ENCODE results near the gene LYPD5. TPM values are rescaled to one million over a fixed set of nuclear protein-coding genes. Genes with fewer than 3 reads are reported as not detected.

LYPD5 gene
- total RNA-seq, 2 experiments from 2014 or later: 0.86 to 1.2 TPM

DNA sequence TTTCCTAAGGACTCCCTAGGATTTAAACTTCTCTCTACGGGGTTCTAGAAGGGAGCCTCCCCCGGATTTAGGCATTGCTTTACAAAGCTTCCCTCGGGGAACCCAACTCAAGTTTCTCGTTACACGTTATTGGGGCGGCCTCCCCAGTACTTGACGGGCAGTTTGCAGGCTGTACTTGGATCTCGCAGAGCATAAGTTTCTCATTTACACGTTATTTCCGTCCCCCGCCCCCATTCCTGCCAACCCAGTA is 48.1 kb downstream of the LYPD5 start:
- CTCF ChIA-PET: interaction anchor here (0.9 to 7.8 kb wide), 8 partner anchors 8 to 86 kb away, joined by 3 to 94 read pairs (median 6); no protein-coding TSS in a partner anchor
- ATAC-seq: no peak
- Mint-ChIP-seq H3K27me3 (no peaks in the 10 kb centered on the region), H3K4me1 (peaks cover 65% of the 10 kb centered on the region), H3K4me3 (peak overlapping the region; percentile 99), H3K27ac (peak overlapping the region; percentile 99), H3K9me3 (ENCODE audit: low read depth) (no peaks in the 10 kb centered on the region), H3K36me3 (ENCODE audit: low read depth) (peaks cover 55% of the 10 kb centered on the region)
- POLR2A ChIA-PET: interaction anchor here (0.5 to 4.2 kb wide), 9 partner anchors 9 to 333 kb away, joined by 3 to 41 read pairs (median 6); partner anchors contain the start of gene KCNN4
- DNase-seq: no peak
- intact Hi-C loops (cut with DNase I, micrococcal nuclease): loop anchor here (1.0 to 5.0 kb wide), 12 partner anchors 11 to 1797 kb away; partner anchors contain the start of genes BCL3 (in 1 of the 2), IRGQ (in 1 of the 2), PINLYP (in 1 of the 2) and RABAC1 (in 1 of the 2)

DNA sequence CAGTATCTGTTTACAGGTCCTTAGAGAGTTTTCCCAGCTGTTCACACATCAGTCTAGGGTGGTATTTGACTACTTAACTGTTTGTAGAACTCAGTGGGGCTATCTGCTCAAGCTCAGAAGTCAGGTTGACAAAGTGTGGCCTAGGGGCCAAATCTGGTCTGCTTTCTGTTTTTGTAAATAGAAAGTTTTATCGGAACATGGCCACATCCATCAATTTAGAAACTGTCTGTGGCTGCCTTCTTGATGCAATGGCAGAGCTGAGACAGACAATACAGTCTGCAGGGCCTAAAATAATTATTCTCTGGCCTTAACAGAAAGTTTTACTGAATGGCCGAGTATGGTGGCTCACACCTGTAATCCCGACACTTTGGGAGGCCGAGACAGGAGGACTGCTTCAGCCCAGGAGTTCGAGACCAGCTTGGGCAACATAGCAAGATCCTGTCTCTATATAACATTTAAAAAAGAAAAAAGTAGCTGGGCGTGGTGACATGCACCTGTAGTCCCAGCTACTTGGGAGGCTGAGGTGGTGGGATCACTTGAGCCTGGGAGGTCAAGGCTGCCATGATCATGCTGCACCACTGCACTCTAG is 49.9 kb downstream of the LYPD5 start:
- CTCF ChIA-PET: interaction anchor here (0.6 to 7.8 kb wide), 10 partner anchors 9 to 147 kb away, joined by 3 to 94 read pairs (median 6); partner anchors contain the start of gene PLAUR
- H3K27me3 Mint-ChIP-seq: no peaks in the 10 kb centered on the region
- peak overlapping the region; percentile 87 for H3K27ac Mint-ChIP-seq
- intact Hi-C loops (cut with DNase I, micrococcal nuclease): loop anchor here in 1 of 2 experiments (5.0 kb wide), 1 partner anchor 1795 kb away; the partner anchor contains the start of gene RABAC1
- peaks cover 60% of the 10 kb centered on the region for H3K36me3 Mint-ChIP-seq (ENCODE audit: low read depth)
- H3K9me3 Mint-ChIP-seq (ENCODE audit: low read depth): no peaks in the 10 kb centered on the region
- DNase-seq (no peak), ATAC-seq (no peak)
- H3K4me3 Mint-ChIP-seq: peak overlapping the region; percentile 3
- POLR2A ChIA-PET: interaction anchor here (0.6 to 4.2 kb wide), 3 partner anchors 14 to 29 kb away, joined by 5 to 41 read pairs (median 6); no protein-coding TSS in a partner anchor
- H3K4me1 Mint-ChIP-seq: peaks cover 61% of the 10 kb centered on the region

DNA sequence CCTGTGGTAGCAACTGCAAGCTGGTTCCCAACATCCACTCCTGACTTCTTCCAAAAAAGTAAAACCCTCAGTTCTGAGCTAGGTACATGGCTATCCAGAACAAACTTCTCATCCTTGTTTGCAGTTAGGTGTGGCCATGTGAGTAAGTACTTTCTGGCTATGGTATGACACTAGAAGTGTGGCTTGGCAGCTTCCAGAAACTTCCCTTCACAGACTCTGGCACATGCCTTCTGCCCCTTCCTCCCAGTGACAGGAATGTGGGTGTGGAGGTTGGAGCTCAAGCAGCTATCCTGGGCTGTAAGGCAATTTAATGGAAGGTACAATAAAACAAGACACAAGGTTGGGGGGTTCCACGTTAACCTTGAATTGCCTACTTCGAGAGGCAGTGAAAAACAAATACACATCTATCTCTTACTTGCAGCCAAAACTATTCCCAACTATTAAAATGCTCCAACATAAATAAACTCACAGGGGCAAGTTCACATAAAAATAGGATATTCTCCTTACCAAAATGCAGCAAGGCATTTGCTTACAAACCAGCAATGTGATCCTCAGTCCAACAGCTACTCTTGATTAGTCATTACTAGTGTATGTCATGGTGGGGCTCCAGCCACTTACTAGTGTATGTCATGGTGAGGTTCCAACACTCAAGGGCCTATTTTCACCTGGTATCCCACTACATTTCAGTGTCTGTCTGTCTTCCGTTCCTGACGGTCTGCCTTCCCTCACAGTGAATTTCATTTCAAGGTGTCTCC is 50.6 kb downstream of the LYPD5 start:
- peak overlapping the region; percentile 87 for H3K27ac Mint-ChIP-seq
- POLR2A ChIA-PET: interaction anchor here (0.7 kb wide), 1 partner anchor 30 kb away, joined by 6 read pairs; no protein-coding TSS in a partner anchor
- peaks cover 54% of the 10 kb centered on the region for H3K4me1 Mint-ChIP-seq
- CTCF ChIA-PET: interaction anchor here (0.6 to 7.8 kb wide), 11 partner anchors 8 to 232 kb away, joined by 3 to 94 read pairs (median 4); partner anchors contain the start of gene PLAUR
- peaks cover 59% of the 10 kb centered on the region for H3K36me3 Mint-ChIP-seq (ENCODE audit: low read depth)
- DNase-seq: peak; percentile 25
- no peaks in the 10 kb centered on the region for H3K27me3 Mint-ChIP-seq
- no peak for ATAC-seq
- H3K4me3 Mint-ChIP-seq: peak overlapping the region; percentile 3
- no peaks in the 10 kb centered on the region for H3K9me3 Mint-ChIP-seq (ENCODE audit: low read depth)
- intact Hi-C loops (cut with DNase I, micrococcal nuclease): loop anchor here in 1 of 2 experiments (5.0 kb wide), 1 partner anchor 1794 kb away; the partner anchor contains the start of gene RABAC1

DNA sequence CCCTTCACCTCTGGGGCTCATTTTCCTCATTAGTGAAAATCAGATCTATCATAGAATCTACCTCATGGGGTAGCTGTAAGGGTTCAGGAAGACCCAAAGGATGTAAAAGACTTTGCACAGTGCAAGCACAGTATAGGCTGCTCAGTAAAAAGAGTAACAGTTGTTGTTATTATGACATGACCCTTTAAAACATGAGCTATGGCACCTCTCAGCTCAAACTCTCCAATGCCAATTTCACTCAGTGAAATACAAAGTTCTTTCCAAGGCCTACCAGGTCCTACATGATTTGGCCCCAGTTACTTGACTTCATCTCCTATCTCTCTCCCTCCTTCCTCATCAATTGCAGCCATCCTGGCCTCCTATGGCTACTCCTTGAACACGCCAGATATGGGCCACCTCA is 52.3 kb downstream of the LYPD5 start:
- intact Hi-C loops (cut with DNase I, micrococcal nuclease): loop anchor here in 1 of 2 experiments (5.0 kb wide), 1 partner anchor 1793 kb away; the partner anchor contains the start of gene RABAC1
- POLR2A ChIA-PET: no interaction called here
- Mint-ChIP-seq H3K9me3 (ENCODE audit: low read depth) (no peaks in the 10 kb centered on the region), H3K4me3 (no peak overlapping the region), H3K27ac (peak overlapping the region; percentile 49), H3K27me3 (no peaks in the 10 kb centered on the region), H3K36me3 (ENCODE audit: low read depth) (peaks cover 57% of the 10 kb centered on the region), H3K4me1 (peaks cover 49% of the 10 kb centered on the region)
- ATAC-seq (no peak), DNase-seq (no peak)
- CTCF ChIA-PET: interaction anchor here (1.1 to 1.5 kb wide), 5 partner anchors 15 to 80 kb away, joined by 3 to 6 read pairs (median 4); partner anchors contain the start of gene PLAUR

DNA sequence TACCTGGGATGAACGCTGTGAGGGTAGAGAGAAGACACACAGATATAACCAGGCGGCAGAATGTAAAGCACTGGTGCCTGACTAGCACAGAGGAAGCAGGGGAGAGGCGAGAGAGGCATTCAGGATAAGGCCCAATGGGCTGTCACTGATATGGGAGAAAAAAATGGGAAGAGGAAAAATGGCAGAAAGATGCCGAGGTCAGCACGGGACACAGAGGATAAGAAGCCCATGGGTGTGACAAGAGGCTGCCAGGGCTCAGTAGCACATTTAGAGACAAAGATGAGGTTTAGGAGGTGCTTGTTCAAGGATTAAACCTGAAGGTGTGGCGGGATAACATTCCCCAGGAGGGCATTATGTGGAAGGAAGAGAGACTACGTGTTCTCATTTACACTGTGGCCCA is 53.1 kb downstream of the LYPD5 start:
- CTCF ChIA-PET: interaction anchor here (0.8 to 1.5 kb wide), 6 partner anchors 15 to 79 kb away, joined by 3 to 6 read pairs (median 4); partner anchors contain the start of gene PLAUR
- no peak for ATAC-seq
- Mint-ChIP-seq H3K36me3 (ENCODE audit: low read depth) (peaks cover 61% of the 10 kb centered on the region), H3K27ac (peak overlapping the region; percentile 74), H3K4me1 (peaks cover 48% of the 10 kb centered on the region), H3K4me3 (no peak overlapping the region), H3K27me3 (no peaks in the 10 kb centered on the region), H3K9me3 (ENCODE audit: low read depth) (no peaks in the 10 kb centered on the region)
- DNase-seq: no peak
- intact Hi-C loops (cut with DNase I, micrococcal nuclease): no loop called here
- POLR2A ChIA-PET: no interaction called here

DNA sequence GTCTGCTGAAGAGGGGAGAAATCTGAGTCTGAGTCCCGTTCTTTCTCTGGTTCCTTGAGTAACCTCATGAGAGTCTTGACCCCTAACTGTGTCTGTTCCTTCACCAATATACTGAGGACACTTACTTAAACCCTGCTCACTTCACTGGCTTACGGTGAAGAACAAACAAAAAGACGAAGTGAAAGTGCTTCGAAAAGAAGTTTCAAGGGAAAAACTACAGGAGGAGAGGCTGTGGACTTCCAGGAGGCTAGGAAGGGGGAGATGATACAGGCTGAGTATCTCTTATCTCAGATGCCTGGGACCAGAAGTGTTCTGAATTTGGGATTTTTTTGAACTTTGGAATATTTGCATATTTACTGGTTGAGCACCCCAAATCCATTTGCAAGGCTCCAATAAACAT is 53.6 kb downstream of the LYPD5 start:
- Mint-ChIP-seq H3K4me3 (no peak overlapping the region), H3K4me1 (peaks cover 46% of the 10 kb centered on the region), H3K27me3 (no peaks in the 10 kb centered on the region), H3K9me3 (ENCODE audit: low read depth) (no peaks in the 10 kb centered on the region), H3K27ac (peak overlapping the region; percentile 74), H3K36me3 (ENCODE audit: low read depth) (peaks cover 65% of the 10 kb centered on the region)
- DNase-seq (no peak), ATAC-seq (no peak)
- intact Hi-C loops (cut with DNase I, micrococcal nuclease): no loop called here
- ChIA-PET CTCF (interaction anchor here (0.7 to 1.3 kb wide), 3 partner anchors 9 to 61 kb away, joined by 3 to 6 read pairs (median 3); no protein-coding TSS in a partner anchor), POLR2A (no interaction called here)

DNA sequence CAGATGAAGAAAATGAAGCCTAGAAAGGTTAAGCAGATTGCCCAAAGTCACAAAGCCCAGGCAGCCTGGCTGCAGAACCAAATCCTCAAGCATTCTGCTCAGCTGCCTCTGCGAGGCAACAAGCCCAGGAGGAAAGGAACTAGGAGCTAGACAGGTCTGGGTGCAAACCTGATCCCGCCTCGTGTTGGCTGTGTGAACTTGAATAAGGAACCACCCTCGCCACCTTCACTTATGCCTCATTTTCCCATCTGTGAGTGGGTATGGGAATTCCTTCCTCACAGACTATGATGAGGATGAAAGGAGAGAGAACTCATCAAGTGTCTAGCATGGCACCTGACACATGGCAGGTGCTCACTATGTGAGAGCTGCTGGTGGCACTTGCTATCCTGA is 54.0 kb downstream of the LYPD5 start:
- H3K4me1 Mint-ChIP-seq: peaks cover 41% of the 10 kb centered on the region
- DNase-seq: no peak
- no peak overlapping the region for H3K4me3 Mint-ChIP-seq
- CTCF ChIA-PET: interaction anchor here (0.7 kb wide), 1 partner anchor 10 kb away, joined by 3 read pairs; no protein-coding TSS in a partner anchor
- no peaks in the 10 kb centered on the region for H3K27me3 Mint-ChIP-seq
- no peaks in the 10 kb centered on the region for H3K9me3 Mint-ChIP-seq (ENCODE audit: low read depth)
- intact Hi-C loops (cut with DNase I, micrococcal nuclease): no loop called here
- POLR2A ChIA-PET: no interaction called here
- peaks cover 66% of the 10 kb centered on the region for H3K36me3 Mint-ChIP-seq (ENCODE audit: low read depth)
- no peak for ATAC-seq
- peak overlapping the region; percentile 74 for H3K27ac Mint-ChIP-seq

DNA sequence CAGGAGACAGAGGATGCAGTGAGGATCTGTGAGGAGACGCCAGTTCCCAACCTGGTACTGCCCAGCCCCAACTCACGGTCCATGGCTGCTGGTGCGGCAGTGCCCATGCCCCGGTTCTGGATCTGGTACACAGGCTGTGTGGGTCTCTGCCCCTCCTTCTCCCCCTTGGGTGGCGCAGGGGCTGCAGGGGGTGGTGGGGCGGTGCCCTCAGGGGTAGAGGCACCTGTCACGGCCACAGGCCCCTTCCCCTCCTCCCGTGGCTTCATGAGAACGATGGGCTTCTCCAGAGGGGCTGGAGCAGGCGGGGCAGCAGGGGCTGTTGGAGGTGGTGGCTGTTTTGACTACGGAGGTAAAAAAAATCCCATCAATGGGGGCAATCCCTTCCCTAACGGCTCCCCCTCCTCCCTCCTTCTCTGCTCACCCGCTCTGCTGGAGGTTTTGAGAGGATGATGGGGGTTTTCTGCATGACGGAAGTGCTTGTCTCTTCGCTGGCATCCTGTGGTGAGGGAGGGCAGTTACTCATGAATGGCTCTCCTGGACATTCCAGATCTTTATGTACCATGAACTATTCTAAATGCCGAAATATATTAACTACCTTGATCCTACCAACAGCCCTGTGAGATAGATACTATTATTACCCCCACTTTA is 54.6 kb downstream of the LYPD5 start:
- POLR2A ChIA-PET: no interaction called here
- peaks cover 36% of the 10 kb centered on the region for H3K4me1 Mint-ChIP-seq

More for the DNA sequence above, 54.6 kb downstream of the LYPD5 start:
- Mint-ChIP-seq H3K9me3 (ENCODE audit: low read depth) (no peaks in the 10 kb centered on the region), H3K27me3 (no peaks in the 10 kb centered on the region), H3K27ac (peak overlapping the region; percentile 74), H3K36me3 (ENCODE audit: low read depth) (peaks cover 66% of the 10 kb centered on the region), H3K4me3 (peak overlapping the region; percentile 5)
- CTCF ChIA-PET: interaction anchor here (0.7 kb wide), 1 partner anchor 10 kb away, joined by 3 read pairs; no protein-coding TSS in a partner anchor
- ATAC-seq (peak; percentile 28), DNase-seq (no peak)
- intact Hi-C loops (cut with DNase I, micrococcal nuclease): no loop called here

Other genes with a start within 250 kb of the LYPD5 start
- 10 to 100 TPM; 31.6 to 40.0 TPM for gene XRCC1, start 226.9 kb downstream of the LYPD5 start, total RNA-seq
- gene PINLYP, start 226.6 kb downstream of the LYPD5 start, total RNA-seq: 1 to 10 TPM; 3.5 to 3.6 TPM
- gene IRGQ, start 206.3 kb downstream of the LYPD5 start, total RNA-seq: 10 to 100 TPM; 11.1 to 16.4 TPM
- 10 to 100 TPM; 11.6 to 14.3 TPM for gene ZNF576, start 205.9 kb downstream of the LYPD5 start, total RNA-seq
- under 1 TPM; 0.37 to 0.74 TPM for gene SRRM5, start 190.4 kb downstream of the LYPD5 start, total RNA-seq
- gene ZNF428, start 182.8 kb downstream of the LYPD5 start, total RNA-seq: 10 to 100 TPM in 1 of 2 experiments, 1 to 10 TPM in 1; 9.0 to 10.1 TPM
- under 1 TPM; 0.53 to 0.61 TPM for gene CADM4, start 162.6 kb downstream of the LYPD5 start, total RNA-seq
- 10 to 100 TPM; 15.6 to 17.7 TPM for gene PLAUR, start 132.3 kb downstream of the LYPD5 start, total RNA-seq
- not detected for gene IRGC, start 86.4 kb downstream of the LYPD5 start, total RNA-seq
- gene SMG9, start 47.5 kb downstream of the LYPD5 start, total RNA-seq: 10 to 100 TPM; 64.4 to 65.2 TPM
- gene KCNN4, start 21.5 kb downstream of the LYPD5 start, total RNA-seq: 100 to 1,000 TPM; 103 to 110 TPM
- gene ZNF283, start 24.9 kb upstream of the LYPD5 start, total RNA-seq: 1 to 10 TPM; 5.4 to 6.8 TPM
- 1 to 10 TPM; 2.4 to 3.0 TPM for gene ZNF404, start 81.5 kb upstream of the LYPD5 start, total RNA-seq
- 10 to 100 TPM in 1 of 2 experiments, 1 to 10 TPM in 1; 9.6 to 12.1 TPM for gene ZNF45, start 132.8 kb upstream of the LYPD5 start, total RNA-seq
- gene ZNF221, start 148.8 kb upstream of the LYPD5 start, total RNA-seq: 1 to 10 TPM; 1.8 to 1.9 TPM
- gene ZNF155, start 181.7 kb upstream of the LYPD5 start, total RNA-seq: 1 to 10 TPM; 4.5 to 6.0 TPM
- 1 to 10 TPM; 3.0 to 3.8 TPM for gene ZNF230, start 200.5 kb upstream of the LYPD5 start, total RNA-seq
- 1 to 10 TPM; 1.5 to 2.9 TPM for gene ZNF222, start 222.9 kb upstream of the LYPD5 start, total RNA-seq
- under 1 TPM; 0.63 to 0.82 TPM for gene ZNF223, start 249.6 kb upstream of the LYPD5 start, total RNA-seq

All from activated CD4-positive, alpha-beta T cell treated with anti-CD3 and anti-CD28 coated beads for 36 hours (primary cell).